Endothelial cell of umbilical vein (primary cell): Measurements from ENCODE around the gene WDHD1. TPM values are rescaled to one million over a fixed set of nuclear protein-coding genes. Genes with fewer than 3 reads are reported as not detected.
A peak's percentile ranks its signal among the peaks of the same experiment; 100 is the strongest.

ENCODE experiments used
- BruUV-seq: library from RNA; stranded (reverse); fragments of 400-500 nt; replicated peaks from 2 replicates; lab custom pipeline; 2021; lab: Mats Ljungman, UMichigan
- CTCF ChIA-PET: fragments of 300-600, 350-600 bp; sonication (Branson Sonifier 250); formaldehyde crosslinking; loops from one replicate; lab custom pipeline; 2021; ENCODE audit warnings: antibody characterized with exemption, inconsistent platforms; lab: Charles Lee
- POLR2A ChIA-PET: fragments of 300-600, 350-600 bp; sonication (Branson Sonifier 250); formaldehyde crosslinking; loops from one replicate; lab custom pipeline; 2021; ENCODE audit warnings: antibody characterized with exemption, inconsistent platforms; lab: Charles Lee
- DNase-seq: peaks from one replicate; pipeline ENCODE4 v3.0.0-alpha.2; 2011; ENCODE audit warnings: low read depth, low spot score
- FAIRE-seq: peaks from 2 replicates; lab custom pipeline; 2011; peaks lifted over from hg19 to GRCh38; lab: Jason Lieb, UNC
- H2AFZ ChIP-seq: 2 replicates; pipeline ENCODE4 v1.6.0; 2012; ENCODE audit warnings: low read depth, low read length, control low read depth, inconsistent platforms
- H3K27ac ChIP-seq: 2 replicates; pipeline ENCODE4 v1.5.1; 2011; ENCODE audit warnings: low read depth, mild to moderate bottlenecking, control low read depth, low read length, moderate library complexity; ENCODE audit not compliant: insufficient read depth
- H3K27me3 ChIP-seq, 2 experiments: 2 replicates each; pipeline versions ENCODE4 v1.6.0 to v1.6.1; 2011; ENCODE audit warnings: low read length in 2 of 2, mixed read lengths in 1 of 2; ENCODE audit not compliant: control insufficient read depth in 2 of 2, insufficient read depth in 2 of 2
- H3K36me3 ChIP-seq, 2 experiments: 2 replicates in 1 of 2; 3 replicates in 1 of 2; pipeline ENCODE4 v1.5.1; 2011; ENCODE audit warnings: low read length in 2 of 2, mild to moderate bottlenecking in 1 of 2, moderate library complexity in 1 of 2; ENCODE audit not compliant: control insufficient read depth in 2 of 2, insufficient read depth in 2 of 2; ENCODE audit errors: extremely low read depth in 1 of 2
- H3K4me1 ChIP-seq: 3 replicates; pipeline ENCODE4 v1.5.1; 2011; ENCODE audit warnings: mild to moderate bottlenecking, low read length; ENCODE audit not compliant: control insufficient read depth, insufficient read depth; ENCODE audit errors: extremely low read depth
- H3K4me2 ChIP-seq: 2 replicates; pipeline ENCODE4 v1.6.1; 2011; ENCODE audit warnings: low read length, control low read depth, mixed read lengths; ENCODE audit not compliant: insufficient read depth
- H3K4me3 ChIP-seq, 3 experiments: fragments of 200-600 bp in 1 of 3; sonication (generic), shearing (Covaris generic) in 1 of 3; replicated peaks in 1 of 3; 2 replicates each; pipeline ENCODE4 v1.5.1; 2011 to 2016; ENCODE audit warnings: control low read depth in 3 of 3, low read length in 3 of 3, mild to moderate bottlenecking in 2 of 3, inconsistent platforms in 1 of 3, low read depth in 1 of 3, moderate library complexity in 1 of 3; ENCODE audit not compliant: insufficient read depth in 1 of 3
- H3K79me2 ChIP-seq: 2 replicates; pipeline ENCODE4 v1.6.0; 2012; ENCODE audit warnings: low read length, inconsistent platforms; ENCODE audit not compliant: control insufficient read depth, insufficient read depth
- H3K9ac ChIP-seq: replicated peaks from 2 replicates; pipeline ENCODE3; 2011; ENCODE audit warnings: low read length, control low read depth; ENCODE audit not compliant: insufficient read depth; ENCODE audit errors: extremely low read depth
- H3K9me1 ChIP-seq: replicated peaks from 3 replicates; pipeline ENCODE4 v1.6.0; 2011; ENCODE audit warnings: mild to moderate bottlenecking, low read length; ENCODE audit not compliant: control insufficient read depth, insufficient read depth; ENCODE audit errors: extremely low read depth
- H3K9me3 ChIP-seq: replicated peaks from 2 replicates; pipeline ENCODE4 v1.5.1; 2012; ENCODE audit warnings: low read length, inconsistent platforms; ENCODE audit not compliant: control insufficient read depth, insufficient read depth
- H4K20me1 ChIP-seq: replicated peaks from 2 replicates; pipeline ENCODE3; 2011; ENCODE audit warnings: mild to moderate bottlenecking, low read length; ENCODE audit not compliant: control insufficient read depth, insufficient read depth; ENCODE audit errors: extremely low read depth
- EZH2 ChIP-seq: IDR thresholded peaks from 2 replicates; pipeline ENCODE4 v1.6.1; 2012; ENCODE audit warnings: borderline replicate concordance, low read depth, mild to moderate bottlenecking, moderate library complexity, low read length, inconsistent platforms; ENCODE audit not compliant: severe bottlenecking
- FOS ChIP-seq: IDR thresholded peaks from 2 replicates; pipeline ENCODE4 v1.6.1; 2011; ENCODE audit warnings: mild to moderate bottlenecking, low read length, moderate library complexity, borderline replicate concordance; ENCODE audit not compliant: insufficient read depth
- GATA2 ChIP-seq: IDR thresholded peaks from 2 replicates; pipeline ENCODE4 v1.7.0; 2011; ENCODE audit warnings: low read depth, mild to moderate bottlenecking, moderate library complexity, mixed read lengths, low read length; ENCODE audit not compliant: insufficient read length, insufficient read depth
- JUN ChIP-seq: IDR thresholded peaks from 2 replicates; pipeline ENCODE4 v1.6.1; 2011; ENCODE audit warnings: borderline replicate concordance, low read depth; ENCODE audit not compliant: insufficient read length, insufficient read depth
- MYC ChIP-seq: IDR thresholded peaks from one replicate; pipeline ENCODE4 v1.6.1; 2011; ENCODE audit warnings: mild to moderate bottlenecking, low read depth, low read length
- POLR2A ChIP-seq: IDR thresholded peaks from 2 replicates; pipeline ENCODE4 v1.6.1; 2012; ENCODE audit warnings: low read depth, mild to moderate bottlenecking, control low read depth, low read length
- POLR2AphosphoS5 ChIP-seq: IDR thresholded peaks from 2 replicates; pipeline ENCODE4 v1.6.1; 2012; ENCODE audit warnings: low read depth, mild to moderate bottlenecking, control low read depth, low read length, moderate library complexity; ENCODE audit not compliant: insufficient read depth
- dilution Hi-C: fragments of 300-500 bp; cut with MboI; formaldehyde crosslinking; loops from one replicate; pipeline ENCODE4 v1.15.0; 2019; ENCODE audit warnings: low sequenced_read_pairs; ENCODE audit not compliant: extremely low pct_ligation_motif_present
- intact Hi-C: fragments of 100-400 bp; cut with micrococcal nuclease; formaldehyde crosslinking; loops from one replicate; pipeline ENCODE4 v1.10.0; 2022
- polyA plus RNA-seq, 4 experiments: library from polyadenylated mRNA; depleted of rRNA in 3 of 4; stranded (reverse) in 3 of 4; unstranded in 1 of 4; fragments of >200 nt; gene quantifications; 2 replicates each; pipeline versions ENCODE4 v1.2.1 to v1.2.3, GENCODE V29; 2011 to 2012; ENCODE audit warnings: missing spikeins in 1 of 4
- total RNA-seq: library from RNA; stranded (reverse); gene quantifications from 2 replicates; pipeline ENCODE4 v1.2.3, GENCODE V29; 2021
- TF ChIP-seq, protein P1 (sequence below), 2 donors: IDR thresholded peaks; 1 replicate in 1 of 2; 2 replicates in 1 of 2; pipeline ENCODE4 v1.5.1; 2011; ENCODE audit warnings: low read length in 2 of 2, mild to moderate bottlenecking in 2 of 2, moderate library complexity in 2 of 2, control low read depth in 1 of 2, inconsistent platforms in 1 of 2, low read depth in 1 of 2; ENCODE audit not compliant: insufficient read depth in 1 of 2; ENCODE audit errors: extremely low read depth in 1 of 2
- TF ChIP-seq, protein P2 (sequence below): IDR thresholded peaks from 2 replicates; pipeline ENCODE4 v1.6.1; 2011; ENCODE audit not compliant: insufficient read depth, insufficient read length

The WDHD1 gene
- total and polyA plus RNA-seq, 2 donors (not counting 3 experiments of a cell fraction or from before 2014, with no cell fraction given): 3.1 to 22.5 TPM

DNA sequence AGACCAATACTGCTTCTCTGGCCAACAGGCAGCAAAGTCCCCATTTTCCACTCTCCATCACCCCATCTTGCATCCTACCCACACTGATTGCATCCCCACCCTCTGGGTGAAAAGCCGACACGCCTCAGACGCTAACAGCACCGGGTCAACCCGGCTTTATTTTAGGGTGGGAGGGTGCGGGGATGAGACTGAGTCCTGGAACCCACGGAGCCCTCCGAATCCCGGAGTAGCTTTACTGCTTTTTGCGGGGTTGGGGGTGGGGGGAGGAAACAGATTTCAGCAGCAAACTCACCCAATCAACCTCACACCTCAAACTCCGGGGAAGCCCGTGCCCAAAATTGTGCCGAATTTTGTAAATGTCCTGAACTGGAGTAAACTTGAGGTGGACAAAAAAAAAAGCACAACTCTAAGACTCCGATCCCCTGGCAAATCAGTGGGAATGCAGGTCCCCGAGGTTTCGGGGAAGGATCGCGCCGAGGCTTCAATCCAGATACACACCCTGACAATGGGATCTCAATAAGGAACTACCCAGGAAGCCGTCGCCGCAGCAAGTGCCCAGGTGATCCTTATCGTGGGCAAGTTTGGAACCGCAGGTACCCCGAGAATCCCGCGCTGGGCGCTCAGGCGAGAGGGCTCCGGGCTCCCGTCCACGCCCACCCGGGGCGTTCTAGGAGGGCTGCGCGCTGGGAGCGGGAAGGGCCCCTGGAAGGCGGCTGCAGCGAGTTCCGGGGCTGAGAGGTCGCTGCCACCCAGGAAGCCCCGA is 125.3 kb downstream of the WDHD1 start:
- no peaks in the 10 kb centered on the region for H3K36me3 ChIP-seq
- POLR2A ChIA-PET: interaction anchor here (0.6 kb wide), 1 partner anchor 1217 kb away, joined by 3 read pairs; no protein-coding TSS in a partner anchor
- peak overlapping the region; percentile 67 for H2AFZ ChIP-seq
- H3K79me2 ChIP-seq: no peaks in the 10 kb centered on the region
- no TSS peak for BruUV-seq
- H3K9ac ChIP-seq: peak overlapping the region; percentile 65
- peaks cover 5% of the 10 kb centered on the region for H3K4me1 ChIP-seq
- peak overlapping the region; percentile 71 to 97 (median 86) for H3K4me3 ChIP-seq
- H3K27ac ChIP-seq: no peak overlapping the region
- FAIRE-seq: no peak
- dilution Hi-C loops: no loop called here
- no peaks in the 10 kb centered on the region for H3K9me1 ChIP-seq
- intact Hi-C loops: loop anchor here (2.0 to 5.0 kb wide), 3 partner anchors 25 to 126 kb away; partner anchors contain the start of genes SOCS4 and WDHD1
- no peaks in the 10 kb centered on the region for H3K9me3 ChIP-seq
- peak; percentile 17 for DNase-seq
- no peaks in the 10 kb centered on the region for H4K20me1 ChIP-seq
- CTCF ChIA-PET: interaction anchor here (1.1 to 2.0 kb wide), 6 partner anchors 19 to 94 kb away, joined by 3 to 7 read pairs (median 4); no protein-coding TSS in a partner anchor
- H3K27me3 ChIP-seq: no peaks in the 10 kb centered on the region
- peak overlapping the region; percentile 75 for H3K4me2 ChIP-seq
- no peak for TF ChIP-seq FOS
- no peak for TF ChIP-seq POLR2A
- no peak for TF ChIP-seq MYC
- no peak for TF ChIP-seq EZH2
- TF ChIP-seq GATA2: no peak
- TF ChIP-seq, protein P1, sequence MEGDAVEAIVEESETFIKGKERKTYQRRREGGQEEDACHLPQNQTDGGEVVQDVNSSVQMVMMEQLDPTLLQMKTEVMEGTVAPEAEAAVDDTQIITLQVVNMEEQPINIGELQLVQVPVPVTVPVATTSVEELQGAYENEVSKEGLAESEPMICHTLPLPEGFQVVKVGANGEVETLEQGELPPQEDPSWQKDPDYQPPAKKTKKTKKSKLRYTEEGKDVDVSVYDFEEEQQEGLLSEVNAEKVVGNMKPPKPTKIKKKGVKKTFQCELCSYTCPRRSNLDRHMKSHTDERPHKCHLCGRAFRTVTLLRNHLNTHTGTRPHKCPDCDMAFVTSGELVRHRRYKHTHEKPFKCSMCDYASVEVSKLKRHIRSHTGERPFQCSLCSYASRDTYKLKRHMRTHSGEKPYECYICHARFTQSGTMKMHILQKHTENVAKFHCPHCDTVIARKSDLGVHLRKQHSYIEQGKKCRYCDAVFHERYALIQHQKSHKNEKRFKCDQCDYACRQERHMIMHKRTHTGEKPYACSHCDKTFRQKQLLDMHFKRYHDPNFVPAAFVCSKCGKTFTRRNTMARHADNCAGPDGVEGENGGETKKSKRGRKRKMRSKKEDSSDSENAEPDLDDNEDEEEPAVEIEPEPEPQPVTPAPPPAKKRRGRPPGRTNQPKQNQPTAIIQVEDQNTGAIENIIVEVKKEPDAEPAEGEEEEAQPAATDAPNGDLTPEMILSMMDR (IDR thresholded peaks at IDR 0.05; ENCODE audit: extremely low read depth in 1 of 2, insufficient read depth in 1 of 2, low read depth in 1 of 2, low read length in 2 of 2): no peak
- TF ChIP-seq JUN: no peak
- TF ChIP-seq POLR2AphosphoS5: no peak
- TF ChIP-seq, protein P2, sequence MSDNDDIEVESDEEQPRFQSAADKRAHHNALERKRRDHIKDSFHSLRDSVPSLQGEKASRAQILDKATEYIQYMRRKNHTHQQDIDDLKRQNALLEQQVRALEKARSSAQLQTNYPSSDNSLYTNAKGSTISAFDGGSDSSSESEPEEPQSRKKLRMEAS: no peak
